Right lobe of liver (tissue), 6 donors: Measurements from ENCODE around the gene SYNGAP1. TPM values are rescaled to one million over a fixed set of nuclear protein-coding genes. Genes with fewer than 3 reads are reported as not detected.

ENCODE experiments used
- ATAC-seq, 4 donors: fragments of 200-7000 bp; cut with Tn5 transposase; one replicate each; pipeline ENCODE4 v1.9.1; 2020; ENCODE audit warnings: mild to moderate bottlenecking in 4 of 4, moderate library complexity in 4 of 4
- DNase-seq, 3 donors: peaks; one replicate each; pipeline ENCODE4 v3.0.0-alpha.2; 2020
- H3K27ac ChIP-seq, 3 donors: fragments of 200-600 bp; one replicate each; pipeline ENCODE4 v1.8.0; 2022
- H3K27me3 ChIP-seq, 2 donors: fragments of 200-600 bp; one replicate each; pipeline ENCODE4 v1.8.0; 2022
- H3K36me3 ChIP-seq, 4 donors: fragments of 200-600 bp; sonication (generic) in 1 of 4; one replicate each; pipeline versions ENCODE4 v1.5.1 to v1.8.0; 2017 to 2022; ENCODE audit warnings: control low read depth in 1 of 4
- H3K4me1 ChIP-seq, 4 donors: fragments of 200-600 bp; sonication (generic) in 1 of 4; one replicate each; pipeline versions ENCODE4 v1.5.1 to v1.8.0; 2017 to 2022; ENCODE audit warnings: control low read depth in 1 of 4
- H3K4me3 ChIP-seq, 3 donors: fragments of 200-600 bp; one replicate each; pipeline ENCODE4 v1.8.0; 2022
- H3K9me3 ChIP-seq, 4 donors: fragments of 200-600 bp; sonication (generic) in 1 of 4; one replicate each; pipeline versions ENCODE4 v1.5.1 to v1.8.0; 2017 to 2022; ENCODE audit warnings: control low read depth in 1 of 4
- CTCF ChIP-seq, 4 donors: fragments of 200-600 bp in 3 of 4; fragments of 450-650 bp in 1 of 4; IDR thresholded peaks; one replicate each; pipeline versions ENCODE4 v1.5.1 to v1.8.0; 2016 to 2022; ENCODE audit warnings: antibody characterized with exemption in 4 of 4, mild to moderate bottlenecking in 2 of 4
- POLR2A ChIP-seq: fragments of 450-650 bp; IDR thresholded peaks from one replicate; pipeline ENCODE4 v1.6.1; 2017; ENCODE audit warnings: antibody characterized with exemption, mild to moderate bottlenecking
- WGBS: methylation state at CpG from one replicate; pipeline ENCODE4 v1.1.6; 2018; ENCODE audit warnings: low coverage, low lambda C conversion rate; ENCODE audit not compliant: insufficient coverage; ENCODE audit errors: missing lambda C conversion rate; 5-methylcytosine and 5-hydroxymethylcytosine counted together
- intact Hi-C, 2 donors: fragments of 100-400 bp; cut with DNase I; formaldehyde crosslinking; loops; one replicate each; pipeline versions ENCODE4 v1.11.2 to v1.14.1; 2022
- total RNA-seq, 6 experiments: library from RNA; depleted of rRNA in 2 of 6; stranded (reverse); fragments of >200 nt in 2 of 6; fragmentation: NEBNext Ultra II Directional in 3 of 6; extraction: Animal tissue kit (Norgen Biotek cat#: 25700) in 3 of 6; gene quantifications; one replicate each; pipeline versions ENCODE4 v1.1.0 to v1.2.4, GENCODE V29; 2016 to 2023
- donor health status: DM: no; HTN: yes; CAD: no.
- donor health status: DM: no; HTN: no; CAD: no.
- donor health status: DM: no; HTN: no; CAD: no.
- donor health status: DM: no; HTN: yes; CAD: no.
- donor health status: DM: no; HTN: yes; CAD: no.

Gene SYNGAP1
- total RNA-seq, 6 experiments from 2014 or later, result 1.8 to 4.1 (median 2.8) TPM

GRCh38 chr6:33410050-33410710 is 9.7 kb upstream of the SYNGAP1 start:
- H3K9me3 ChIP-seq, result no peaks in the 10 kb centered on the region

GRCh38 chr6:33410711-33411631 is 8.9 kb upstream of the SYNGAP1 start, which contains the start of gene PHF1:
PHF1 (plus strand) TSS chr6:33411014; CDS start chr6:33412264, 1,250 bp downstream.
- Histone ChIP-seq H3K27me3 (no peaks in the 10 kb centered on the region), H3K27ac (peak within 1 kb of the TSS; percentile 93 to 96 (median 94)), H3K36me3 (peaks cover 0 to 22% (median 2%) of the 10 kb centered on the region in 4 donors), H3K4me3 (peak within 1 kb of the TSS; percentile 98 to 100 (median 99)), H3K9me3 (no peaks in the 10 kb centered on the region), H3K4me1 (peaks cover 0 to 10% (median 5%) of the 10 kb centered on the region in 4 donors)
- ATAC-seq (peak; percentile 71 to 80 (median 74)), DNase-seq (peak in 1 of 3 donors; percentile 83)
- intact Hi-C loops, result no loop called here
- no peak for TF ChIP-seq CTCF (IDR thresholded peaks at IDR 0.05)
- TF ChIP-seq POLR2A, result peak; percentile 52
- under 1% methylated on average over 24 of the region's 67 CpGs for WGBS

More at GRCh38 chr6:33410050-33410710, 9.7 kb upstream of the SYNGAP1 start:
- ATAC-seq, result peak; percentile 83 to 92 (median 89)
- Histone ChIP-seq H3K4me1 (peaks cover 0 to 10% (median 4%) of the 10 kb centered on the region in 4 donors), H3K27ac (peak overlapping the region; percentile 93 to 96 (median 94)), H3K27me3 (no peaks in the 10 kb centered on the region), H3K36me3 (peaks cover 0 to 18% (median 1%) of the 10 kb centered on the region in 4 donors), H3K4me3 (peak overlapping the region; percentile 98 to 100 (median 99))
- TF ChIP-seq POLR2A, result peak; percentile 78
- no peak for TF ChIP-seq CTCF (IDR thresholded peaks at IDR 0.05)
- WGBS, result 2% methylated on average over 21 of the region's 65 CpGs
- DNase-seq, result peak; percentile 99
- intact Hi-C loops, result no loop called here

DNA sequence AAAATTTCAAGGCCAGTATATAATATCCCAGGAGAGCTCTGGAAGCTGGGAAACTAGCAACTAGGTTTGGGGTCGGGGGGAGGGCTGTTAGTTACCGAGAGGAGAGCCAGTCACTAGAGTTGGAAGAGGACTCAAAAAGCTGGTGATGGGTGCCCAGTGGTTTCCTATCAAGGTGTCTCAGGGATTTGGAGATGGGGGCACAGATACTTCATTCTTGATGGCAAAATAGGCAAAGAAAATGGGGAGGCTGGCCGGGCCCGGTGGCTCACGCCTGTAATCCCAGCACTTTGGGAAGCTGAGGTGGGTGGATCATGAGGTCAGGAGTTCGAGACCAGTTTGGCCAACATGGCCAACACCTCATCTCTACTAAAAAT is 8.2 kb upstream of the SYNGAP1 start:
- 18% methylated on average over 2 of the region's 6 CpGs for WGBS
- intact Hi-C loops, result no loop called here
- H3K27me3 ChIP-seq, result no peaks in the 10 kb centered on the region
- H3K36me3 ChIP-seq, result peaks cover 0 to 22% (median 2%) of the 10 kb centered on the region in 4 donors
- ATAC-seq (no peak), DNase-seq (no peak)
- H3K4me1 ChIP-seq, result peaks cover 0 to 13% (median 6%) of the 10 kb centered on the region in 4 donors
- H3K9me3 ChIP-seq, result no peaks in the 10 kb centered on the region
- TF ChIP-seq POLR2A, result no peak
- no peak for TF ChIP-seq CTCF (IDR thresholded peaks at IDR 0.05)
- peak overlapping the region; percentile 98 to 100 (median 99) for H3K4me3 ChIP-seq
- H3K27ac ChIP-seq, result peak overlapping the region; percentile 93 to 96 (median 94)

- Histone ChIP-seq H3K4me1 (peaks cover 0 to 18% (median 7%) of the 10 kb centered on the region in 4 donors), H3K4me3 (peak overlapping the region in 1 of 3 donors; percentile 100)
- intact Hi-C loops, result no loop called here
These were observed 7.5 kb upstream of the SYNGAP1 start for GRCh38 chr6:33412140-33413009.

More at GRCh38 chr6:33412140-33413009, 7.5 kb upstream of the SYNGAP1 start:
- WGBS, result 98% methylated on average over 5 of the region's 10 CpGs
- H3K27me3 ChIP-seq, result no peaks in the 10 kb centered on the region
- peaks cover 0 to 22% (median 2%) of the 10 kb centered on the region in 4 donors for H3K36me3 ChIP-seq
- ATAC-seq (no peak), DNase-seq (no peak)
- H3K27ac ChIP-seq, result no peak overlapping the region
- no peaks in the 10 kb centered on the region for H3K9me3 ChIP-seq
- TF ChIP-seq POLR2A (no peak), CTCF (IDR thresholded peaks at IDR 0.05) (no peak)
